Trophoblast cell (in vitro differentiated cells and primary cell): ENCODE measurements around the gene PHOSPHO2.

Experiments used
- DNase-seq, 2 donors: peaks; one replicate each; pipeline ENCODE4 v3.0.0-alpha.2; 2016
- H2AFZ ChIP-seq: 2 replicates; pipeline ENCODE4 v1.6.1; 2013; ENCODE audit warnings: low read length, moderate library complexity, mild to moderate bottlenecking; ENCODE audit not compliant: insufficient read depth, poor library complexity
- H2AK5ac ChIP-seq: 2 replicates; pipeline ENCODE4 v1.6.1; 2013; ENCODE audit warnings: mild to moderate bottlenecking, low read length
- H2BK120ac ChIP-seq: 2 replicates; pipeline ENCODE4 v1.6.1; 2013; ENCODE audit warnings: low read length, mild to moderate bottlenecking, moderate library complexity; ENCODE audit not compliant: insufficient read depth, poor library complexity
- H2BK12ac ChIP-seq: 2 replicates; pipeline ENCODE4 v1.6.1; 2013; ENCODE audit warnings: mild to moderate bottlenecking, low read length, moderate library complexity
- H2BK5ac ChIP-seq: 2 replicates; pipeline ENCODE4 v1.6.1; 2013; ENCODE audit warnings: low read length, low read depth, moderate library complexity, mild to moderate bottlenecking; ENCODE audit not compliant: poor library complexity
- H3K14ac ChIP-seq: 2 replicates; pipeline ENCODE4 v1.6.1; 2013; ENCODE audit warnings: mild to moderate bottlenecking, low read length
- H3K18ac ChIP-seq: 2 replicates; pipeline ENCODE4 v1.6.1; 2013; ENCODE audit warnings: mild to moderate bottlenecking, low read length
- H3K23ac ChIP-seq: 2 replicates; pipeline ENCODE4 v1.6.1; 2013; ENCODE audit warnings: low read length
- H3K27ac ChIP-seq: 2 replicates; pipeline ENCODE4 v1.5.1; 2013; ENCODE audit warnings: low read depth, mild to moderate bottlenecking, inconsistent platforms, low read length, moderate library complexity
- H3K27me3 ChIP-seq: 2 replicates; pipeline ENCODE4 v1.6.1; 2013; ENCODE audit warnings: inconsistent platforms, mild to moderate bottlenecking, low read length, moderate library complexity; ENCODE audit not compliant: insufficient read depth
- H3K36me3 ChIP-seq, 2 experiments: 1 replicate in 1 of 2; 2 replicates in 1 of 2; pipeline ENCODE4 v1.6.1; 2013; ENCODE audit warnings: low read length in 2 of 2, mild to moderate bottlenecking in 2 of 2, moderate library complexity in 1 of 2; ENCODE audit not compliant: insufficient read depth in 2 of 2, control insufficient read depth in 1 of 2
- H3K4ac ChIP-seq: 2 replicates; pipeline ENCODE4 v1.6.1; 2013; ENCODE audit warnings: low read depth, mild to moderate bottlenecking, low read length, moderate library complexity
- H3K4me1 ChIP-seq, 2 experiments: 1 replicate in 1 of 2; 2 replicates in 1 of 2; pipeline ENCODE4 v1.6.1; 2013; ENCODE audit warnings: low read length in 2 of 2, mild to moderate bottlenecking in 2 of 2, moderate library complexity in 1 of 2; ENCODE audit not compliant: insufficient read depth in 2 of 2, control insufficient read depth in 1 of 2
- H3K4me2 ChIP-seq: 2 replicates; pipeline ENCODE4 v1.6.1; 2013; ENCODE audit warnings: inconsistent platforms, mild to moderate bottlenecking, low read length, moderate library complexity
- H3K4me3 ChIP-seq: 2 replicates; pipeline ENCODE4 v1.5.1; 2013; ENCODE audit warnings: mild to moderate bottlenecking, low read depth, low read length, inconsistent platforms
- H3K79me1 ChIP-seq: one replicate; pipeline ENCODE4 v1.6.1; 2013; ENCODE audit warnings: low read length
- H3K79me2 ChIP-seq: 2 replicates; pipeline ENCODE4 v1.6.1; 2013; ENCODE audit warnings: low read length, mild to moderate bottlenecking; ENCODE audit not compliant: control insufficient read depth, insufficient read depth, poor library complexity
- H3K9ac ChIP-seq: 2 replicates; pipeline ENCODE4 v1.6.1; 2013; ENCODE audit warnings: mild to moderate bottlenecking, low read length
- H3K9me3 ChIP-seq: 2 replicates; pipeline ENCODE4 v1.6.1; 2013; ENCODE audit warnings: low read depth, mild to moderate bottlenecking, control low read depth, inconsistent platforms, low read length; ENCODE audit not compliant: insufficient read depth
- H4K12ac ChIP-seq: 2 replicates; pipeline ENCODE4 v1.6.1; 2013; ENCODE audit warnings: low read depth, mild to moderate bottlenecking, low read length, moderate library complexity
- H4K8ac ChIP-seq: 2 replicates; pipeline ENCODE4 v1.6.1; 2013; ENCODE audit warnings: low read depth, mild to moderate bottlenecking, low read length, moderate library complexity
- H4K91ac ChIP-seq: one replicate; pipeline ENCODE4 v1.6.1; 2013; ENCODE audit warnings: low read depth, mild to moderate bottlenecking, low read length, moderate library complexity
- WGBS: extraction: QIAGEN DNeasy Blood & Tissue Kit; methylation state at CpG from one replicate; pipeline ENCODE4 v1.1.7; 2013; ENCODE audit warnings: missing lambda C conversion rate; ENCODE audit not compliant: insufficient read length, insufficient coverage; ENCODE audit errors: extremely low coverage; 5-methylcytosine and 5-hydroxymethylcytosine counted together

The PHOSPHO2 gene

GRCh38 chr2:169673106-169673505 is 21.2 kb upstream of the PHOSPHO2 start:
- no CpG with 5 or more reads among the region's 3 CpGs for WGBS
- Histone ChIP-seq H2BK12ac (no peak overlapping the region), H3K4me1 (no peaks in the 10 kb centered on the region), H2BK120ac (no peak overlapping the region), H2AFZ (no peak overlapping the region), H3K27ac (no peak overlapping the region), H3K4me2 (no peak overlapping the region), H3K18ac (no peak overlapping the region), H3K79me1 (no peaks in the 10 kb centered on the region), H3K23ac (no peak overlapping the region), H2AK5ac (no peak overlapping the region), H2BK5ac (no peak overlapping the region), H3K9me3 (no peaks in the 10 kb centered on the region), H3K27me3 (no peaks in the 10 kb centered on the region), H4K8ac (no peak overlapping the region), H3K4ac (no peak overlapping the region), H3K79me2 (no peaks in the 10 kb centered on the region), H3K36me3 (no peaks in the 10 kb centered on the region), H4K12ac (no peak overlapping the region), H3K9ac (no peak overlapping the region), H3K14ac (no peak overlapping the region), H3K4me3 (no peak overlapping the region), H4K91ac (no peak overlapping the region)
- DNase-seq: no peak

DNA sequence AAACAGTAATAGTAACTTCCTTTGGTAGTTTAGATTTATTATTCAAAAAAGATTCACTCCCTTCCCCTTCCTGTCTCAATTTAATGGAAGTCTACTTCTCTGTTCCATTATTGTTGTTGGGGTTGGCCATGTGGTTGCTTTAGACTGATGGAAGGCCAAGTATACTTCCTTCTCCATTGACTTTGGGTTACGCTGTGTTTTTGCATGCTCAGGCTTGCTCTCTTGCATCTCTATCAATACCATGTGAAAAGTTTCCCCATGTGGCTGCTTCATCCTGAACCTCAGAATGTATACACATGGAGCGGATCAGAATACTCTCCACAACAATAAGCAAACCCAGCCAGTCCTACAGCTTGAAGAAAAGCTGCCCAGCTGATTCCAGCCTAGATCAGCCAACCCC is 20.3 kb upstream of the PHOSPHO2 start:
- no peak overlapping the region for H2AFZ ChIP-seq
- H3K18ac ChIP-seq: no peak overlapping the region
- H3K9ac ChIP-seq: no peak overlapping the region
- H3K79me1 ChIP-seq: no peaks in the 10 kb centered on the region
- H3K9me3 ChIP-seq: no peaks in the 10 kb centered on the region
- no peak overlapping the region for H4K12ac ChIP-seq
- H3K14ac ChIP-seq: no peak overlapping the region
- no peak overlapping the region for H3K4ac ChIP-seq
- no peak overlapping the region for H2BK12ac ChIP-seq
- H3K27ac ChIP-seq: no peak overlapping the region
- H4K91ac ChIP-seq: no peak overlapping the region
- no peak overlapping the region for H2BK5ac ChIP-seq
- no peaks in the 10 kb centered on the region for H3K36me3 ChIP-seq
- H2BK120ac ChIP-seq: no peak overlapping the region
- H3K4me2 ChIP-seq: no peak overlapping the region
- no peaks in the 10 kb centered on the region for H3K79me2 ChIP-seq
- no peak overlapping the region for H2AK5ac ChIP-seq
- WGBS: no CpG with 5 or more reads among the region's 2 CpGs
- H4K8ac ChIP-seq: no peak overlapping the region
- H3K4me1 ChIP-seq: no peaks in the 10 kb centered on the region
- no peak overlapping the region for H3K23ac ChIP-seq
- no peak overlapping the region for H3K4me3 ChIP-seq
- H3K27me3 ChIP-seq: no peaks in the 10 kb centered on the region
- no peak for DNase-seq

- no peak overlapping the region for H2BK12ac ChIP-seq
- DNase-seq: no peak
- no peak overlapping the region for H3K14ac ChIP-seq
- no peaks in the 10 kb centered on the region for H3K36me3 ChIP-seq
- H3K9ac ChIP-seq: no peak overlapping the region
- H3K79me2 ChIP-seq: no peaks in the 10 kb centered on the region
- WGBS: no CpG with 5 or more reads among the region's 3 CpGs
- H3K79me1 ChIP-seq: no peaks in the 10 kb centered on the region
- no peak overlapping the region for H4K12ac ChIP-seq
- no peaks in the 10 kb centered on the region for H3K4me1 ChIP-seq
- no peaks in the 10 kb centered on the region for H3K27me3 ChIP-seq
- no peak overlapping the region for H4K91ac ChIP-seq
- no peak overlapping the region for H2AFZ ChIP-seq
- H3K4me2 ChIP-seq: no peak overlapping the region
- H4K8ac ChIP-seq: no peak overlapping the region
- H2BK120ac ChIP-seq: no peak overlapping the region
- H2AK5ac ChIP-seq: no peak overlapping the region
- no peak overlapping the region for H3K23ac ChIP-seq
- H3K9me3 ChIP-seq: no peaks in the 10 kb centered on the region
- no peak overlapping the region for H3K4me3 ChIP-seq
- H3K18ac ChIP-seq: no peak overlapping the region
- no peak overlapping the region for H2BK5ac ChIP-seq
- no peak overlapping the region for H3K4ac ChIP-seq
- H3K27ac ChIP-seq: no peak overlapping the region
Observed at GRCh38 chr2:169676357-169676756, 17.9 kb upstream of the PHOSPHO2 start.

GRCh38 chr2:169676850-169677249 is 17.4 kb upstream of the PHOSPHO2 start:
- Histone ChIP-seq H2AFZ (no peak overlapping the region), H3K4me2 (no peak overlapping the region), H4K12ac (no peak overlapping the region), H2BK5ac (no peak overlapping the region), H3K79me2 (no peaks in the 10 kb centered on the region), H3K79me1 (no peaks in the 10 kb centered on the region), H3K18ac (no peak overlapping the region), H3K36me3 (no peaks in the 10 kb centered on the region), H3K4me1 (no peaks in the 10 kb centered on the region), H3K9ac (no peak overlapping the region), H3K27ac (no peak overlapping the region), H4K91ac (no peak overlapping the region), H4K8ac (no peak overlapping the region), H3K9me3 (no peaks in the 10 kb centered on the region), H3K4me3 (no peak overlapping the region), H3K4ac (no peak overlapping the region), H2AK5ac (no peak overlapping the region), H3K23ac (no peak overlapping the region), H3K14ac (no peak overlapping the region), H2BK12ac (no peak overlapping the region), H3K27me3 (no peaks in the 10 kb centered on the region), H2BK120ac (no peak overlapping the region)
- no CpG with 5 or more reads among the region's 6 CpGs for WGBS
- DNase-seq: no peak
